Head of caudate nucleus (tissue), 42 donors: ENCODE data around the gene ZNF675.
"Not testable (repeated sequence)": the region's sequence is repeated elsewhere in the genome, so short reads cannot be mapped to it uniquely, and the experiment has no call there.

Experiments used
- DNase-seq, 42 donors: peaks; one replicate each; pipeline versions ENCODE4 v3.0.0 to v3.0.0-alpha.2; 2020 to 2021; ENCODE audit warnings: mixed read lengths in 7 of 42
- intact Hi-C: fragments of 100-400 bp; cut with DNase I; formaldehyde crosslinking; loops from one replicate; pipeline ENCODE4 v1.15.0; 2022

Gene ZNF675

GRCh38 chr19:23686621-23687423 is at the start of gene ZNF675:
TSS of gene ZNF675 (minus strand) at chr19:23687212. CDS start at chr19:23687033, 179 bp downstream.
- intact Hi-C loops: no loop called here
- DNase-seq: peak; percentile 88 to 97 (median 94)

GRCh38 chr19:23730729-23731465 is 43.9 kb upstream of the ZNF675 start:
- intact Hi-C loops, DNase-seq: not testable (repeated sequence)

- DNase-seq, intact Hi-C loops: not testable (repeated sequence)
These were observed 37.1 kb upstream of the ZNF675 start for GRCh38 chr19:23724161-23724560.

- no peak for DNase-seq
- intact Hi-C loops: no loop called here
These were observed 31.8 kb upstream of the ZNF675 start for GRCh38 chr19:23718802-23719201.

GRCh38 chr19:23716792-23717191 is 29.8 kb upstream of the ZNF675 start:
- DNase-seq: no peak
- intact Hi-C loops: no loop called here

GRCh38 chr19:23709347-23709746 is 22.3 kb upstream of the ZNF675 start:
- DNase-seq: no peak
- intact Hi-C loops: no loop called here

GRCh38 chr19:23706657-23707056 is 19.6 kb upstream of the ZNF675 start:
- DNase-seq: no peak
- intact Hi-C loops: no loop called here

GRCh38 chr19:23699521-23699860 is 12.5 kb upstream of the ZNF675 start:
- intact Hi-C loops: no loop called here
- no peak for DNase-seq

- intact Hi-C loops: no loop called here
- DNase-seq: no peak
These were observed 11.9 kb upstream of the ZNF675 start for GRCh38 chr19:23698711-23699520.

- intact Hi-C loops, DNase-seq: not testable (repeated sequence)
These were observed 5.9 kb upstream of the ZNF675 start for GRCh38 chr19:23692937-23693336.

- DNase-seq: no peak
- intact Hi-C loops: no loop called here
These were observed 13.9 kb downstream of the ZNF675 start for GRCh38 chr19:23673132-23673531.

GRCh38 chr19:23668606-23669005 is 18.4 kb downstream of the ZNF675 start:
- intact Hi-C loops, DNase-seq: not testable (repeated sequence)

GRCh38 chr19:23665651-23666410 is 21.2 kb downstream of the ZNF675 start:
- DNase-seq: no peak
- intact Hi-C loops: no loop called here

GRCh38 chr19:23649817-23650216 is 37.2 kb downstream of the ZNF675 start:
- intact Hi-C loops, DNase-seq: not testable (repeated sequence)
